NCI-H2029 (cell line): ENCODE data around the gene C10orf90.

Experiments used
- DNase-seq: peaks from one replicate; lab custom pipeline; 2025; lab: John Stamatoyannopoulos, UW

The C10orf90 gene

GRCh38 chr10:126501828-126502227 lies 168.7 kb downstream of the C10orf90 start:
- DNase-seq, result no peak

DNA sequence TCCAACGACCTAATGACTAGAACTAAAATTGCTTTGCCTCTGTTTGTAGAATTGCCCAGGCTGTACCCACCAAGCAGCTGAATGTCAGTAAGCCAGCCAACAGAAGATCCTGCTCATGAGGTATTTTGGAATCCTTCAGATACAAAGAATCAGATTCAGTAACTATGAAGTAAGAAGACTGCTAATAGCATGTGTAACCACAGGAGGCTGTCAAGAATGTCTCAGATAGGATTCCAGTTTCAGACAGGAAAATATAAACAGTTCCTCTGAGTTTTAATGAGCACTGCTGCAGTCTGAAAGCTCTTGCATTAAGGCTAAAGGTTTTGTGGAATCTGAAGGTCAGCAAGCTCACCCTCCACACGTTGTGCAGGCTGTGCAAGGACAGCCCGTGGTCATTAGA lies 169.6 kb downstream of the C10orf90 start:
- no peak for DNase-seq

- no peak for DNase-seq
Measured at GRCh38 chr10:126500185-126500584, 170.3 kb downstream of the C10orf90 start.

- DNase-seq, result no peak
Measured at GRCh38 chr10:126499744-126500143, 170.7 kb downstream of the C10orf90 start.

DNA sequence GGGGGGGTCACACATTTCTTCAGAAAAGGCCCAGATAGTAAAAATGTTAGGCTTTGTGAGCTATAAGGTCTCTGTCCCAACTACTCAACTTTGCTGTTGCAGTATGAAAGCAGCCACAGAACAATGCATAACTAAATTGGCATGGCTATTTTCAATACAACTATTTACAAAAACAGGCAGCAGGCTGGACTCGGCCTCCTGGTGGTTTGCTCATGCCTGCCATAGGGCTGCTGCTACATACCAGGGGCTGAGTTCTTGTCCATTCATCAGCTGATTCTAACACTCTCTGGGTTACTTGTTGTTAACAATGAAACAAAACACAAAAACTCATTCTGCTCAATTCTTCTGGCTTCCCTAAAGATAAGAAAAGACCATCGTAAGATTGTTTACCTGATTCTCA lies 172.8 kb downstream of the C10orf90 start:
- no peak for DNase-seq

- no peak for DNase-seq
Measured at GRCh38 chr10:126496771-126497545, 173.5 kb downstream of the C10orf90 start.

- no peak for DNase-seq
Measured at GRCh38 chr10:126491476-126491875, 179.0 kb downstream of the C10orf90 start.

DNA sequence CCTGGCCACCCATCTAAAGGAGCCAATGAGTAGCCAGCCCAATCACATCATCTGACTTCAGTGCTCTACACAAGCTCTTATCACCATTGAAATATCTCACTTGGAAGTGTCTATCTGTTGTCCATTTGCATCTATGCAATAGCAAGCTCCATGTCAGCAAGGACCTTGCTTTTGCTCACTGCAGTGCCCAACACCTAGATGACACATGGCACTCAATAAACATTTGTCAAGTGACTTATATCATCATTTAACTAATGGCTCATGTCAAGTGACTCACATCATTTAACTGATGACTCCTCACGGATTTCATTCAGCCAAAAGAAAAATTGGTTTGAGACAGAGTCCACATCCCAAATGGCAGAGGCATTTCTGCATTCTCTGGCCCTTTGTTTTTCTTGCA lies 189.3 kb downstream of the C10orf90 start:
- DNase-seq, result no peak

- DNase-seq, result no peak
Measured at GRCh38 chr10:126480648-126481047, 189.8 kb downstream of the C10orf90 start.

DNA sequence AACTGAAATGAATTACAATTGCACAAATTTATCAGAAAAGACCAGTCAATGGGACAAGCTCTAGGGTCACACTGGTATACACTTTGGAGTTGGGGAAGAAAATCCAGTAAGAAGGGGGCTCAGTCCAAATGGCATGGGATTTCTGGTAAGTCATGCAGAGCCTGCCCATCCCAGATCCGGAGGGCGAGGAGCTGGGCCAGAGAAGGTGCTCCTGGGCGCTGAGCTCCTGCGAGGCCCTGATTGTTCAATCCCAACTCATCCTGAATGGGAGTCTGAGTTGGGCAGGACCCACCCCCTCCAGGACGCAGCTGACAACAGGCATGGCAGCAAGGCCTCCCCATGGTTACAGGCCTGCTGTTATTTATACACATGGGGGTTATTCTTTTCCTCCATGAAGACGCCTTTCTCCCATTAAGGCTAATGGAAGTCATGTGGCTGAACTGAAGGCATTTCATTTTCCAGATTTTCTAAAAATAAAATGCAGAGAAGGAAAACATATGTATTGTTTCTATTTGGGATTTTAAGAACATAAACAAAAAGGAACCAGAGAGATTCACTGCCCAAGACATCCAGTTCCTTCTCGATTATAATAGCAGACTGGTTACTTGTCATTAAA lies 191.1 kb downstream of the C10orf90 start:
- no peak for DNase-seq

DNA sequence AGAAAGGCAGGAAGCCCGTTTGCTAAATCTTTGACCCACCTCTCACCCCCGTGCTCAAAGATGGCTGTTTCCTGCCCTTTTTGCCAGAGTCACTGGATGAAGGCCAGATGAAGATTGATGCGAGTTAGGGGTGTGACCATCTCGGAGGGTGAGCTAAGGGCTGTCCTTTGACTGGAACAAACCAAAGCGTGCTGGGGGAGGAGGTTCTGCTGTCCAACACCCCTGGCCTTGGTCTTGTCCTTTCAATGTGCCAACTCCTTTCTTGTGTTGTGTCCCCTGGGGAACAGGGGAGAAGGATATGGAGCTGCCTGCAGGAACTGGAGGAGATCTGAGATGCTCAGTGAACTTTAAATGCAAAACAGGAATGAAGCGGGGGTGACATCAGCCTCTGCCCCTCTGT lies 191.9 kb downstream of the C10orf90 start:
- DNase-seq, result no peak

DNA sequence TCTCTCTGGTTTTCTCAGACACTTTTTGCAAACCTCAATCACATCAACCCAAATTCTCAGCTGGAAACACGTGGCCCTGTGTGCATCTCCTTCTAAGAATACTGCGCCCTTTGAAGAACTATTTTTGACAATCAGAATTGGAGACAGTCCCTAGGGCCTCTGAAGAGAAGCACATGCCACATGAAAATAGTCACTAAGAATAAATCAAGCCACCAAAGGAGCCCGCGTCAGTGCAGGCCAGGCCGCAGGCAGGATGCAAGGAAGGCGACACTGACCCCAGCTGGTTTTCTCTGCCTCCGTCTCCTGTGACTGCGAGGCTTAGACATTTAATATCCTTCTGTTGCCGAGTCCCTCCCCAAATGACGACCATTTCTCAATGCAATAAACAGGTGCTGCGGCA lies 194.2 kb downstream of the C10orf90 start:
- DNase-seq, result no peak

- DNase-seq, result no peak
Measured at GRCh38 chr10:126475074-126475691, 195.3 kb downstream of the C10orf90 start.

DNA sequence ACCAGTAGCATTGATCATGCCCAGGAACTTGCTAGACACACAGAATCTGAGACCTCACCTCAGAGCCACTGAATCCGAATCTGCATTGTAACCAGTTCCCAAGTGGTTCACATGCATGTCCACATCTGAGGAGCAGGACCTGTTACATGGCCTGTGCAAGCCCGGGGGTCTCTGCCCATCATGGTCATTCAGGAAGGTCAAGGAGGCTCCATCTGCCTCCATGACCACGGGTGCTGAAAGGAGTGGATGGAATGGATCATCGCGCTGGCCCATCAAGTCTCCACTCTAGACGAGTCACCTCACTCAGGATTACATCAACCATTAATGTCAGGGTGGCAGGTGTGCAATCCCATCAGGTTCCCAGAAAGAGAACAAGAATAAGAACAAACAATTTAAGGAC lies 196.5 kb downstream of the C10orf90 start:
- DNase-seq, result no peak

GRCh38 chr10:126470991-126471390 lies 199.5 kb downstream of the C10orf90 start:
- no peak for DNase-seq

DNA sequence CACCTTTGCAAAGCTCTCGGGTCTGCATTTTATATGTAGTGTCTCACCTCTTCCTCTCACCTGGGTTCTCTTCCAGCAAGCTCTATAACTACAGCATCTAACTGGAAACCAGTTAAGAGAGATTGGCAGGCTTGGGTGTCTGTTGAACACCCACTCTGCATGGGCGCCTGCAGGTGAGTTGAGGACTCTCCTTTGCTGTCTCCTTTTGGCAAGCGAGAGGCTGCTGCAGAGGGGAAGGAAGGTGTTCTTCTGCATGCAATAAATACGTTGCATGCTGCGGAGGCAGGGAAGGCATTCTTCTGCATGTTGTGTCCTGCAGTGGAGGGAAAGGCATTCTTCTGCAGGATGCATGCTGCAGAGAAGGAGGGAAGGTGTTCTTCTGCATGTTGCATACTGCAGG lies 200.8 kb downstream of the C10orf90 start:
- DNase-seq, result no peak

GRCh38 chr10:126468876-126469643 lies 201.4 kb downstream of the C10orf90 start:
- DNase-seq, result no peak

DNA sequence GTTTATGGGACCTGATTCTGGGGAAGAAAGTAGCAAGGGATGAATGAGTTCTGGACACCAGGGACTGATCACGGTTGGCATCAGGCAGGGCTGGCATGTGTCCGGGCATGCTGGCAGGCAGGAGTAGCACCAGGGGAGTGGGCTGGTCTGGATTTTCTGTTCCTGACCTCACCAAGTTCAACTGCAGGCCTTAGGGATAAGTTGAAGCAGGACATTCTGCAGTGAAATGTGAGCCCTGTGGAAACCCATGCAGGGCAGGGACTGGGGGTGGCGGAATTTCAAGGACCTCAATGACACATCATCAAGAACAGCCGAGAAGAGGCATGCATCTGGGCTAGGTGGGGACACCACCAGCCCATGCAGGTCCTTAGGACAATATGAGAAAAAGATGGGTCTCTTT lies 202.0 kb downstream of the C10orf90 start:
- DNase-seq, result no peak

DNA sequence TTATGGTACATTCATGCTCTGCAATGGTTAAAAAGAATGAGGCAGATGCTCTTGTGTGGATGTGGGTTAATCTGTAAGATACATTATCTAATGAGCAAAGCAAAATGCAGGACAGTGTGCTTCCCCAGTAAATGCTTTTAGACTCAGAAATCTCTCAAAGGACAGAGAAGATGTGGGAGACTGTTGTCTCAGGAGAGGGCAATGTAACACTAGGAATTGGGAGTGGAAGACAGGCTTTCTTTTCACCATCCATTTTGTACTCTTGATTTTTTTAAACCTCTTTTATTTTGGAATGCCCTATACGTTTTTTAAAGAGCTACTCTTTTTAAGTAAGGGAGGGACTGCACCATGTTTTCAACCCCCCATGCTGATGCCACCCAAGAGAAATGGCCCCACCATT lies 204.7 kb downstream of the C10orf90 start:
- DNase-seq, result no peak

DNA sequence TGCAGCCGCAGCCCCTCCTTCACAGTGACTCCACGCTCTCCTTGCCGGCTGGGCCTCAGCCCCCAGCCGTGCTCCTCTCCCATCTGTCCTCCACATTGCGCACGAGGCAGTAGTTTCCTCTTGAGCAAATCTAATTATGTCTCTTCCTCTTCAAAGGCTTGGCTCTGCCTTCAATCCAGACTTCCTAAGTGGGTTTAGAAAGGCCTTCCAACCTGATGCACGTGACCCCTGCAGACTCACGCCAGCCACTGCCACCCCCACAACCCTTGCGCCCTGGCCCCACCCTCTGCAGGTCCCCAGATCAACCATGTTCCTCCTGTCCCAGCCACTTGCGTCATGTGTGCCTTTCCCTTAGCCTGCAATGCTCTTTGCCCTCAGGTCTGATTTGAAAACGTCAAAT lies 207.2 kb downstream of the C10orf90 start:
- DNase-seq, result no peak

- no peak for DNase-seq
Measured at GRCh38 chr10:126461289-126461940, 209.1 kb downstream of the C10orf90 start.

- peak; percentile 21 for DNase-seq
Measured at GRCh38 chr10:126459878-126460481, 210.5 kb downstream of the C10orf90 start.
